HL-60/S4 treated with retinoic acid at 250 ng/mL for 4 days and 3 days (cell line): ENCODE data around the gene CYP51A1.
"Not testable (repeated sequence)": the region's sequence is repeated elsewhere in the genome, so short reads cannot be mapped to it uniquely, and the experiment has no call there.

Source experiments
- in situ Hi-C: fragments of 300-500 bp; cut with MboI; formaldehyde crosslinking; loops from 2 replicates; pipeline ENCODE4 v1.7.0; 2022; ENCODE audit warnings: low sequenced_read_pairs

The CYP51A1 gene

GRCh38 chr7:92131764-92132330, 2.4 kb downstream of the CYP51A1 start:
- in situ Hi-C loops, result no loop called here

- in situ Hi-C loops, result no loop called here
These were observed 3.2 kb downstream of the CYP51A1 start for GRCh38 chr7:92131093-92131492.

- in situ Hi-C loops, result no loop called here
These were observed 12.6 kb downstream of the CYP51A1 start for GRCh38 chr7:92121681-92122080.

GRCh38 chr7:92119213-92119759, 15.0 kb downstream of the CYP51A1 start:
- in situ Hi-C loops, result no loop called here

- in situ Hi-C loops, result no loop called here
These were observed 17.3 kb downstream of the CYP51A1 start for GRCh38 chr7:92116949-92117348.

- in situ Hi-C loops, result no loop called here
These were observed 18.5 kb downstream of the CYP51A1 start for GRCh38 chr7:92115821-92116220.

GRCh38 chr7:92110857-92111256, 23.4 kb downstream of the CYP51A1 start:
- in situ Hi-C loops, result no loop called here

- in situ Hi-C loops, result no loop called here
These were observed 25.5 kb downstream of the CYP51A1 start for GRCh38 chr7:92108821-92109220.

GRCh38 chr7:92102862-92103261, 31.4 kb downstream of the CYP51A1 start:
- in situ Hi-C loops, result not testable (repeated sequence)

- in situ Hi-C loops, result no loop called here
These were observed 33.7 kb downstream of the CYP51A1 start for GRCh38 chr7:92100534-92100933.

- in situ Hi-C loops, result no loop called here
These were observed 38.9 kb downstream of the CYP51A1 start for GRCh38 chr7:92095380-92095779.

- in situ Hi-C loops, result no loop called here
These were observed 42.1 kb downstream of the CYP51A1 start for GRCh38 chr7:92092210-92092609.

- in situ Hi-C loops, result no loop called here
These were observed 46.0 kb downstream of the CYP51A1 start for GRCh38 chr7:92088266-92088665.

- in situ Hi-C loops, result not testable (repeated sequence)
These were observed 50.4 kb downstream of the CYP51A1 start for GRCh38 chr7:92083922-92084321.

GRCh38 chr7:92076509-92076908, 57.8 kb downstream of the CYP51A1 start:
- in situ Hi-C loops, result no loop called here

GRCh38 chr7:92075455-92076158, 58.7 kb downstream of the CYP51A1 start:
- in situ Hi-C loops, result no loop called here

GRCh38 chr7:92072708-92073107, 61.6 kb downstream of the CYP51A1 start:
- in situ Hi-C loops, result no loop called here

- in situ Hi-C loops, result no loop called here
These were observed 62.2 kb downstream of the CYP51A1 start for GRCh38 chr7:92072121-92072520.

GRCh38 chr7:92071032-92071431, 63.2 kb downstream of the CYP51A1 start:
- in situ Hi-C loops, result no loop called here

- in situ Hi-C loops, result no loop called here
These were observed 69.7 kb downstream of the CYP51A1 start for GRCh38 chr7:92064438-92065029.
